GM18511 (cell line): Measurements from ENCODE around the gene NEK11.
"Not testable (repeated sequence)": the region's sequence is repeated elsewhere in the genome, so short reads cannot be mapped to it uniquely, and the experiment has no call there.

Experiments used
- ATAC-seq: cut with Tn5 transposase; IDR thresholded peaks from one replicate; pipeline ENCODE4 v1.9.1; 2021; ENCODE audit warnings: mild to moderate bottlenecking, moderate library complexity; ENCODE audit not compliant: unreplicated experiment

The NEK11 gene

DNA sequence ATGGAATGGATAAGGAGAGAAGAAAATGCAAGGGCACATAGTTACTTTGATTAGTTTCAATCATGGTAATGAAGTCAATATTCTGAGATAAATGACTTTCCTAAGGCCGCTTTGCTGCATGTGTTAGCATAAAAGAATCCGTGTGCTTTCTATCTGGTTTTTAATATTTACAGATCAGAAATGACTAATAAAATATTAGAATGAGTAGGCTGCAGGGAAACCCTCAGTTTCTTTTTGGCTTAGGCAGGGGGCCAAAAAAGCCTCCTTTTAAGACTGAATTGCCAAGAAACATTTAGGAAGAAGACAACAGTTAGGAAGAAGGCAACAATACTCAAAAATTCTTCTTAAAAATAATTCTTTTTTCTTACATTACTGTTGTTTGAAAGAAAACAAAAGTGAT lies 11.6 kb downstream of the NEK11 start:
- ATAC-seq, result no peak

DNA sequence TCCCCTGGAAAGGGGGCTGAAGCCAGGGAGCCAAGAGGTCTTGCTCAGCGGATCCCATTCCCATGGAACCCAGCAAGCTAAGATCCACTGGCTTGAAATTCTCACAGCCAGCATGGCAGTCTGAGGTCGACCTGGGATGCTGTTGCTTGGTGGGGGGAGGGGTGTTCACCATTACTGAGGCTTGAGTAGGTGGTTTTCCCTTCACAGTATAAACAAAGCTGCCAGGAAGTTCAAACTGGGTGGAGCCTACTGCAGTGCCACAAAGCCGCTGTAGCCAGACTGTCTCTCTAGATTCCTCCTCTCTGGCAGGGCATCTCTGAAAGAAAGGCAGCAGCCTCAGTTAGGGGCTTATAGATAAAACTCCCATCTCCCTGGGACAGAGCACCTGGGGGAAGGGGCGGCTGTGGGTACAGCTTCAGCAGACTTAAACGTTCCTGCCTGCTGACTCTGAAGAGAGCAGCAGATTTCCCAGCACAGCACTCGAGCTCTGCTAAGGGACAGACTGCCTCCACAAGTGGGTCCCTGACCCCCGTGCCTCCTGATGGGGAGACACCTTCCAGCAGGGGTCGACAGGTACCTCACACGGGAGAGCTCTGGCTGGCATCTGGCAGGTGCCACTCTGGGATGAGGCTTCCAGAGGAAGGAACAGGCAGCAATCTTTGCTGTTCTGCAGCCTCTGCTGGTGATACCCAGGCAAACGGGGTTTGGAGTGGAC lies 15.8 kb downstream of the NEK11 start:
- ATAC-seq, result not testable (repeated sequence)

DNA sequence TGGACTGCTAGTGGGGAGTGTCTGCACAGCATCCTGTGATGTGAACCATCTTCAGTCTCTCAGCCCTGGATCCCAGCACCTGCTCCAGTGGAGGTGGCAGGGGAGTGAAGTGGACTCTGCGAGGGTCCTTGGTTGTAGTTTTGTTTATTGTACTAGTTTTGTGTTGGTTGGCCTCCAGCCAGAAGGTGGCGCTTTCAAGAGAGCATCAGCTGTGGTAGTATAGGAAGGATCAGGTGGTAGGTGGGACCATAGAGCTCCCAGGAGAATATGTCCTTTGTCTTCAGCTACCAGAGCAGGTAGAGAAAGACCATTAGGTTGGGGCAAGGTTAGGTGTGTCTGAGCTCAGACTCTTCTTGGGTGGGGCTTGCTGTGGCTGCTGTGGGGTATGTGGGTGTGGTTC lies 20.9 kb downstream of the NEK11 start:
- ATAC-seq, result no peak

DNA sequence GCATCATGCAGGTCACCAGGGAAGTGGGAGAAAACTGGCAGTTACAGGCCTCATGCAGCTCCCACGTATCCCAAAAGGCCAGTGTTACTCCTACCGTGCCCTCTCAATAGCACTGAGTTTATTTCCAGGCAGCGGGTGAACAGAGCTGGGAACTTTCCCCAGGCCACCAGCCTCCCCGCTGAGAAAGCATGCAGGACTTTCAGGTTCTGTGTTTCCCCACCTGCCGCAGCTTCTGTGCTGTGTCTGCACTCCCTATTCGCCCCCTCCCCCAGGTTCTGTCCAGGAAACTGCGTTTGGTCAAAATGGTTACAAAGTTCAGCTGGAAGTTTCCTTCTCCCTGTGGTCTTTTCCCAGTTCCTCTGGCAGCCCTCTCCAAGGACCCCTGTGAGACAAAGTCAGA lies 21.4 kb downstream of the NEK11 start:
- ATAC-seq, result no peak

DNA sequence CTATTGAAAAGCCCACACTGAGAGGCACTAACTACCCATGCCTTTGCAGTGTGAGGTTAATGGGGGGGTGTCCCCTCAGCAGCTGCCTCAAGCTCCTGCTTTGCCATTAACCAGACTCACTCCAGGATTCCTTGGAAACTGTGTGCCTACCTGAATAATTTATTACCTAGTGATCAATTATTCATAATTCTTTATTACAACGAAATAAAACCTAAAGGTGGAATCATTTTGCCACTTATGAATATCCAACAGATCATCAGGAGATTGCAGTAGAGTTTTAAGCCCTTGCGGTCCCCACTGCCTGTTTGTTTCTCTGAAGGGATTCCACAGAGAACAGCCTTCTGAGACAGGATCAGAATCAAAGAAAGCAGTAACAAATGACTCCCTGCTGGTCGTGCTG lies 23.3 kb downstream of the NEK11 start:
- no peak for ATAC-seq

DNA sequence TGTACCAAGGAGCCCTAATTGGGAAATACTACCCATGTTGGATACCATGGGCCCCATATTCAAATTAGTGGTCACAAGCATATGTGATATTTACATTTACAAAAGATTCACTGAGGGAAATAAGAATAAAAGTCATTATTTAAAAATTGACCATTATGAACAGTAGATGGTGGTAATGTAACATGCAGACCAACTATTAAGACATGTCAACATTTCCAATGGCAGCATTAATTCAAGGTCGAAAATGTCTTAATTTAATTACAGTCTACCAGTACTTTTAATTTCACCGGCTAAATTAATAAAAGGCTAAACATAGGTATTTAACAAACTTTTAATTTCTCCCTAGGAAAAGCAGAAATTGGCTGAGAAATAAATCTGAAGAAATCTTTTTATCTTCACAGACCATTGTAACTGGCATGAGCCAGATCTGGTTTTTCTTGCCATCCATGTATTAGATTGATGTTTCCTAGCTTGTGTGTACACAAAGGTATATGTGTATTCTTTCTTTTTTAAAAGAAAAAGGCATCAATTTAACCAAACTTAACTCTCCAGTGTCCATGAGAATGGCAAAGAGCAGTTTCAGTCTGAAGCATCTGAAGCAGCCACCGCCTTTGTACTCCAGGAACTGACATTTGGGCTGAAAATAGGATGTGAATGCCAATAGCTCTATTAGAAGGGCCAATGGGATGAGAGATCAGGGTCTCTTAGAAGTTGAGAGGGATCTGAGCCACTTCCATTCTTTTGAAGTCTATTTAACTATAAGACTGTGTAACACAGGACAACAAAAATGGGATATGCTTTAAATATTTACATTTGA lies 26.6 kb downstream of the NEK11 start:
- no peak for ATAC-seq

DNA sequence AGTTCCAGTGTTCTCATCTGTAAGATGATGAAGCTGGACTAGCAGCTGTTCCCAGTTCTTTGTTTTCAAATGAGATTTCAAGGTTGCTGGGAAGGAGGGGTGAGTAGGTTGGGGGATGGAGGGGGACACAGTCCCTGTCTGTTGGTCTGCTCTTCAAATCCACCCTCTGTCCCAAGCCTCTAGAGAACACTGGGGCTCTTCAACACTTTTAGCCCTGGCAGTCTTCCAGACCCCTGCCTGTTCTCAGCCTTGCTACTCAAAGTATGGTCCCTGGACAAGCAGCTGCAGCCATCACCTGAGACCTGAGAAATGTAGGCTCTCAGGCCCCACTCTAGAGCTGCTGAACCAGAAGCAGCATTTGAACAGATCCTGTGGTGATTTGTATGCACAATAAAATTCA lies 41.3 kb downstream of the NEK11 start:
- ATAC-seq, result no peak

DNA sequence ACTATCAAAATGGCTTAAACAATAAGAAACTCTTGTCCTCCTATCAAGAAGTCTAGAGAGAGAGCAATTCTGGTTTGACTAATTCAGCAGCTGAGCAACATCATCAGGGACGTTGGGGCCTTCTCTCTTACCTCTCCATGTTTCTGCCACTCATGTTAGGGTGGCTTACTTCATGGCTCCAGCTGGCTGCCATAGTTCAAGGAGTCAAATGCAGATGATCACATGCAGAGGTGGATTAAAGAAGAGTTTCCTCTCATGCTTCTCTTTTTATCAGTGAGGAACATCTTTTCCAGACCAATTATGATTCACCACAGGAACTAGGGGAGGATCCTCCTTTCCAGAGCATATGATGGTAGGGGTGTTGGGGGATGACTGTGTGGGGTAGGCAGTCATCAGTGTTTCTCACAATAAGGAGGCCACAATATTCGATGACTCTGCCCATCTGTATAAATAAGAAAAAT lies 45.5 kb downstream of the NEK11 start:
- ATAC-seq, result no peak

DNA sequence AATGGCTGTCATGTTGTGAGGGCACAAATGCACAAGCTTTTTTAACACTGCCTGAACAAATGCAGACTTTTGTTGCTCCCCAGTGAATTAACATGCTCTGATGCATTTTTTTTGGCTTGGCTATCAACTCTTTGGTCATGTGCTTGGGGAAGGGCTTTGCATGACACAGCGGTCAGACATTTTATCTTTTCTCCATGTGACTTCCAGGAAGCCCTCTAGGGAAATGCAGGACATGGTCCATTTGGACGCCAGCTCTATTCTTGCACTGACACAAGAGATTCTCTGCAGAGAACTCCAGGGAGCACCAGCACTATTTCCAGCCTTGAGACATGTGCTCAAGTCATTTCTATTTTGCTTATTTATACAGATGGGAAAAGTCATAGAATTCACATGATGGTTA lies 46.2 kb downstream of the NEK11 start:
- ATAC-seq, result no peak

DNA sequence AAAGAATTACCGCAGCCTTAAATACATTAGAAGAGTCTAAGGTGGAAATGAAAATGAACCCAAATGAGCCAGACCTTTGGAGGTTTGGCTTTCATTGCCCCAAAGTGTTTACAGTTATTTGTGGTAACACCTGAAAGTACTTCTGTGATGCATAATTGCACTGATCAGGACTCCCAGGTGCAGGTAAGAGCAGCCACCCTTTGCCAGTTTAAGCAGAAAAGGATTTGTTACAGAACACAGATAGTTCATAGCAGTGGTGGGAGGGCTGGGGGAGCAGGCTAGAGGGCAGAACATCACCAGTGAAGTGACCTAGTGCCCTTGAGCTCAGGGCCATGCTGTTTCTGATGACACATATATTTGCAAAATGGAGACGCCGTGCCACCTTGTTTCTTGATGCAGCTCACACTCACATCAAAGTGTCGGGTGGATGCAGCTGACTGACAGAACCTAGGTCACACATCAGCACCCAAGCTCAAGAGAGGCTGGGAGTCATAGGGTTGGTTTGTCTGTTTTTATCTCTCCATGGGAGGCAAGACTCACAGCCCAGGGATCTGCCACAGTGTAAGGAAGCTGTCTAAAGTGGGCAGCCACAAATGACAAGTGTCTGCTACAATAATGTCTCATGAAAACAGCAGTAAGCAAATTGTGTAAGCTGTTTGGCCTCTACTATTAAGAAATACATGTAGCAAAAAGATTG lies 49.1 kb downstream of the NEK11 start:
- ATAC-seq, result no peak

DNA sequence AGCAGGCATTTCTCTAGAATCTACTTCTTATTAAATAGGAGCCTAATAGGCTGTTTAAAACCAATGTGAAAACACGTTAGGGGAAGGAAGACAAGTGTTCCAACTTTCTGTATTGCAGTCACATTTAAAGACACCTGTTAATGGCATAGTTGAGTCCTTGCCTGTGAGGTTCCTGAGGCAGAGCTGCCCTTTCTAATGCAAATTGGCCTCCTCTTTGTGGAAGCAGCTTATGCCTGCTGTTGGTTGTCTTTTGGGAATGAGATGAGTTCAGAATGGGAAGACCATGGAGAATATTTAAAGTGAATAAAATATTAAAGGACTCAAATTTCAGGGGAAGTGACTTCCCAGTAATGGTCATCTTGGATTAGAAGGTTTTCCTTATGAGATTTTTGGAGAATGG lies 51.2 kb downstream of the NEK11 start:
- no peak for ATAC-seq

DNA sequence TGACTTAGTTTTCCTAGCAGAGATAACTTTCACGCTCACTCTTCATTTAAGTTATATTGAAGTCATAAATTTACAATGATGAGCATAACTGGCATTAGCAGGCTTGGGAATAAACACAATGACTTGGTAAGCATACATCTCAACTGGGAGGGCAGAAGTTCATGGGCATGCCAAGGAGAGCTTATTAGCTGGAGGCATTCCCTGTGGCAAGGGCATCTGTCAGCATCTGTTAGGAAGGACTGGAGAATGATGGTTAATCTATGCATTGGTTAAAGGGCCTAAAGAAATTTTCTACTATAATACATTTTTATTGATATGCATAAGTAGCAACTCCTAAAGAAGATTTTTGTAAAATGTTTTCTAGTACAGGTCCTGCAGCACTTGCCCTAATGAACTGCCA lies 52.4 kb downstream of the NEK11 start:
- ATAC-seq, result no peak

DNA sequence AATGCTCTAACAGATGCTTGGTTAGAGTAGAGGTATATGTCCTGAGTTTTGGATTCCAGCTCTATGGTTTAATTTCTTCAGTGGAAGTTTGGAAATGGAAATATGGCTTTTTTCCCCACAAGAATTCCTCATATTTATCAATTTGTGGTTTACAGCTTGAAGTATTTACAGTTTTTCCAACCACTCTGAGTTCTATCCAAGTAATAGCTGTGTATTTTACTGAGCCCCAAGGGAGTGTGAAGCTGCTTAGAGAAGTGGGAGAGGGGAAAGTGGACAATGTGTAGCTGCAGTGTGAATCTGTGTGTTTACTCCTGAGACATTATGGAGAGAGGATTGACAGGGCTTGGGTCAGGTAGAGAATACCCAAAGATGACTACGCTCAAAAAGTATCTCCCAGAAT lies 54.5 kb downstream of the NEK11 start:
- ATAC-seq, result no peak

DNA sequence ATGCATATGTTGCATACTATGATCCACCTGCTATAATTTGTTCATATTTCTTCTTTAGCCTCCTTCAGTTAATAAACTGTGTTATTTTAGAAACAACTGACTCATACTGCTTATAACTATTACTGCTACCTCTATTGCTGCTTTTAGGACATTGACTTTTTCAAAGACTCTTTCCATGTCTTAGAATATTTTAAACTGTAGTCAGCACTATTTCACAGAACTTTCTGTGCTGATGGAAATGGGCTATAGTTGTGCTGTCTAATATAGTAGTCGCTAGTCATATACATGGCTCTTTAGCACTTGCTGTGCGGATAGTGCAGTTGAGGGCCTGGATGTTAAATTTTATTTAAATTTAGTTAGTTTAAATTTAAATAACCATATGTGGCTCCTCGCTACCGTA lies 55.6 kb downstream of the NEK11 start:
- no peak for ATAC-seq

DNA sequence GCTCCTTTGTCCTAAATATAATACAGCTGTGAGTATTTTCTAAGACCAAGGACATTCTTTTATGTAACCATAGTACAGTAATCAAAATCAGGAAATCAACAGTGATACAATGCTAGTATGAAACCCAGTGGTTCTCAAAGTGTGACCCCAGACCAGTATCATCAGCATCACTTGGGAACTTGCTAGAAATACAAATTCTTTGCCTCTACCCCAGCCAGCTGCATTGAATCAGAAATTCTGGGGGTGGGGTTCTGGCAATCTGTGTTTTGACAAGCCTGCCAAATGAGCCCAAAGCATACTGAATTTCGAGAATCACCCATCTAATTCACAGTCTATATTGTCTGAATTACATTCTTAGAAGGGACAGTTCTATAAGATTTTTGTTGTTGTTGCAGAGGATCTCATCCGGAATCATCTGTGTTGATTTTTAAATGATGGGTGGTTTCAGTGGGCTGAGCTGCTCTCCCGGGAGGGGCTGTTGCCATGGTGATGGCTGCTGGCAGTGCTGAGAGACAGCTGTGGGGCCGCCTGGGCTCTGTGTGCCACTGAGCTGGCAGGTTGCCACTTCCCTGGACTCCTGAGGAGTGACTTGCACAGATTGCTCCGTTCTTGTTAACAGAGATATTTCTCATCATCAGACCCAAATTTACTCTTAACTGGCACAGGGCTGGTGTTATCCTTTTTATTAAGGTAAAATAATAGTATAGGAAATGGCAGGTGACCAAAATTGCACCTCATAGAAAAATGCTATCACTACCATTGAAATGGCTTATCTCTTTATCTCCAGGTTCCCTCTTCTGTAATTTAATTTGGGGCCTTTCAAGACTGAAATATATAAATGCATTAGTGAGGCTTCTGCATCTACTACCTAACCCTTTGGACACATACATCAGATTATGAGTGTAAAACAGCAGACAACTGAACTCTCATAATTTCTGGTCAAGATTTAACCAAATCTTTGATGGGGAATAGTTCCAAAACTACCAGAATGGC lies 56.5 kb downstream of the NEK11 start:
- peak; percentile 51 for ATAC-seq

DNA sequence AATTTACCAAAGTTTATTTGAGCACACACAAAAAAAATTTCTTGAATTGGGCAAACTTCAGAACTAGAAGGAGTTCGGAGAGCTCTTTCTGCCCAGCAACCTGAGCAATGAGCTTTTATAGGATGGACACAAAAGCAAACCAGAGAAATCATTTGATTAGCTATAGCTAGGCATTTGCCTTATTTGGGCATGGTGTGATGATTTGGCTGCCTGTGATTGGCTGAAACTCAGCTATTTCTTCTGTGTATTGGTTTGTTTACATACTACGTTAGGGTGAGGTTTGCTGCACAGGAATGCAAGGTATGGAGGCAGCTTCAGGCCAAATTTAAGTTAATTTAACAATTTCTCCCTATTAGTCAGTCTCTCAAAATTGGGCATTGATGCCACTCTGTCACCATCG lies 65.1 kb downstream of the NEK11 start:
- no peak for ATAC-seq

DNA sequence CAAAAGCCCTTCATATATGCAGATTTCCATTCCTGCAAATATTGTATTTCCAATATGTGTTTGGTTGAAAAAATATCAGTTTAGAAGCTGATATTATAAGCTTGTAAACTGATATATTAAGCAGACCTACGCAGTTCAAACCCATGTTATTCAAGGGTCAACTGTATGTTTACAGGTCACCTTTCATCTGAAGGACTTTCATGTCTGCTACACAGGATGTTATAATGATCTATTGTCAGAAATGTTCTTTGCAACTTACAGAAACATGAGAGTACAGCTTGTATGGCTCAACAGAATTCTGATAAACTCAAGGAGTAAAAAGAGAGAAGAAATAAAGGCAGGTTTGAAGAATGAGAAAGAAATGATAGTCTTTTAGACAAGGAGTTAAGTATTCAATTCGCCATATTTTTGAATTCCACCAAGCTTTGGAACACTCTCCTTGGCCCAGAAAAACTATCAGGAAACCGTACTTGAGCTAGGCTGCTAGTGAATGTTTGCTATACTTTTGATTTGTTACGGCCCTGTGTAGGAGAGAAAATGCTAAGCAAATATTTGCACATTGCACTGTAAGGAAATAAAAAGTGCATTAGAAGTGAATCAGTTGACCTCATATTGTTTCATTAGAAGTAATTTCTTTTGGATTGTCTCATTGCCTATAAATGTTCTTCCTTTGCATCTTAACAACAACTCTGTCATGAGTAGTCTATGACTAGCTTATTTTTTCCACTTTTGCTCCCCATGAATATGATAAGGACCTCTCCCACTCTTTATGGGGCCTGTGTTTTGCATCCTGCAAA lies 81.2 kb downstream of the NEK11 start:
- ATAC-seq, result no peak

DNA sequence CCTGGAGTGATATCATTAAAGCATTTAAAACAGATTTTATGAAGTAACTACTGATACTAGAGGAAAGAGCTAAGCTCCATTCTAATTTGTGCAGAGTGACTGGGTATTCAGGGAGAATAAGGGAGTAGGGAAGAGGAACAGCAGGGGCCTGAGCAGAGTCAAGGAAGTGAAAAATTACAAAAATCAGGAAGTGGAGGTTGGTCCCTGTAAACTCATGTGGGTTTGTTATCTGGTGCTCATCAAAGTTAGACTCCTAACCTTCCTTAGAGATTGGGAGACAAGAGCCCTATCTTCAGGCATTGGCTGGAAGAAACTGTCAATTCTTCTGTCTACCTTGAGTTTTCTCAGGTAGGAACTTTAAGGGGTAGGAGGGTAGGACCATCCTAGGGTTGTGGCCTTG lies 82.5 kb downstream of the NEK11 start:
- no peak for ATAC-seq

DNA sequence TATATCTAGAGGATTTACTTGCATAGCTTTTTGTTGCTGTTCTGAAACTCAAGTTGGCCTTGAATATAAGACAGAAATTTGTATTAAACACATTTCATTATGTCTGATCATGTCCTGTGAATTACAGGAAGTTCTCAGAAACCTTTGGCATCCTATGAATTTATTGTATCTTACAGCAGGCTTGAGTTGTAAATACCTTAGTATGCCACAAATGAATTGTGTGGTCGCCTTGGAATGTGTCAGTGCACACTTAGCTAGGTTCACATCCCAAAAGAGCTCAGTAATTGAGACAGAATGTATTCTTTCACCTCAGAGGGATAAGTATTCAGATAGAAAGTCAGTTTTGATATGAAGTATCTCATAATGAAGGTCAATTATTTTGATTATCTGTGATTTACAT lies 83.4 kb downstream of the NEK11 start:
- ATAC-seq, result no peak

DNA sequence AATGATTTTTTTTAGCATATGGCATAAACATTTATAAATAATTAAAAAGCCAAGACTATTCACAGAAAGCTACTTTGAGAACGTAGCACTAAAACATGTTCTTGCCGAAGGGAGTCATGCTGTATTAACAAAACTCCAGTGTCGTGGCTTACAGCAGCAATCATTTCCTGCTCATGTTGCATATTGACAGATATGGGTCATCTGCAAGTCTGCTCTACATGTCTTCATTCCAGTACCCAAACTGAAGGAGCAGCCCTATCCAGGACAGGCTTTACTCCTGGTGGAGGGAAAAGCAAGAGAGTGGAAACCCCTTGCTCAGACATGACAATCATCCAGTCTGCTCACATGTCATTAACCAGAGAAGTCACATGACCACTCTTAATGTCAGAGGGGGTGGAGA lies 87.6 kb downstream of the NEK11 start:
- ATAC-seq, result no peak
